GM10847 (cell line): ENCODE measurements around the gene CNTNAP5.

Experiments used
- POLR2A ChIP-seq: IDR thresholded peaks from 2 replicates; pipeline ENCODE4 v1.6.1; 2011; ENCODE audit not compliant: insufficient read length; ENCODE audit errors: extremely low read depth

Gene CNTNAP5

GRCh38 chr2:124163840-124164239, 138.8 kb downstream of the CNTNAP5 start:
- no peak for TF ChIP-seq POLR2A

- no peak for TF ChIP-seq POLR2A
Observed at GRCh38 chr2:124165698-124166097, 140.6 kb downstream of the CNTNAP5 start.

GRCh38 chr2:124171472-124172063, 146.5 kb downstream of the CNTNAP5 start:
- no peak for TF ChIP-seq POLR2A

GRCh38 chr2:124178719-124179118, 153.6 kb downstream of the CNTNAP5 start:
- no peak for TF ChIP-seq POLR2A

- no peak for TF ChIP-seq POLR2A
Observed at GRCh38 chr2:124180635-124181034, 155.5 kb downstream of the CNTNAP5 start.

- no peak for TF ChIP-seq POLR2A
Observed at GRCh38 chr2:124186801-124187200, 161.7 kb downstream of the CNTNAP5 start.

GRCh38 chr2:124187948-124188347, 162.9 kb downstream of the CNTNAP5 start:
- TF ChIP-seq POLR2A, result no peak

- no peak for TF ChIP-seq POLR2A
Observed at GRCh38 chr2:124193706-124194105, 168.6 kb downstream of the CNTNAP5 start.

GRCh38 chr2:124201713-124202112, 176.6 kb downstream of the CNTNAP5 start:
- no peak for TF ChIP-seq POLR2A

- no peak for TF ChIP-seq POLR2A
Observed at GRCh38 chr2:124209441-124209840, 184.4 kb downstream of the CNTNAP5 start.

GRCh38 chr2:124211461-124211860, 186.4 kb downstream of the CNTNAP5 start:
- TF ChIP-seq POLR2A, result no peak

- no peak for TF ChIP-seq POLR2A
Observed at GRCh38 chr2:124213977-124214587, 189.0 kb downstream of the CNTNAP5 start.

- TF ChIP-seq POLR2A, result no peak
Observed at GRCh38 chr2:124246170-124246569, 221.1 kb downstream of the CNTNAP5 start.

- TF ChIP-seq POLR2A, result no peak
Observed at GRCh38 chr2:124248386-124248785, 223.3 kb downstream of the CNTNAP5 start.

GRCh38 chr2:124250433-124250832, 225.3 kb downstream of the CNTNAP5 start:
- no peak for TF ChIP-seq POLR2A

- no peak for TF ChIP-seq POLR2A
Observed at GRCh38 chr2:124254621-124255020, 229.5 kb downstream of the CNTNAP5 start.

- no peak for TF ChIP-seq POLR2A
Observed at GRCh38 chr2:124257120-124257519, 232.0 kb downstream of the CNTNAP5 start.
